ENCODE data around the gene DTX1.
A peak's percentile ranks its signal among the peaks of the same experiment; 100 is the strongest.

Gene DTX1

DNA sequence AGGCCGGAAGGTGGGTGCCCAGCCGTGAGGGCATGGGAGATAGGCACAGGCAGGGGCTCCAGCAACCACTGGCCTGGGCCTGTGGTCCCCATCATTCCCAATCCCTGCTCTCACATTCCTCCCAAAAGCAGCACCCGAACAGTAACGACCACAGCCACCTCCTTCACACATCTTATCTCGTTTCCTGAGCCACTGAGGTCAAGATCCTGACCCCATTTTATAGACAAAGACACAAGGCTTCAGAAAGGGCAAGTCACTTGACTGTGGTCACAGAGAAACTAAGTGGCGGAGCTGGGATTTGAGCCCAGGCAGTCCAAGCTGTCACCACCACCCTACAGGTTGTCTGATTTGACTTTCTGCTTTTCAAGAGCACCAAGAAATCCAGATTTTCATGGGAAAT is 38.9 kb downstream of the DTX1 start:
- DNase-seq, result no peak

DNA sequence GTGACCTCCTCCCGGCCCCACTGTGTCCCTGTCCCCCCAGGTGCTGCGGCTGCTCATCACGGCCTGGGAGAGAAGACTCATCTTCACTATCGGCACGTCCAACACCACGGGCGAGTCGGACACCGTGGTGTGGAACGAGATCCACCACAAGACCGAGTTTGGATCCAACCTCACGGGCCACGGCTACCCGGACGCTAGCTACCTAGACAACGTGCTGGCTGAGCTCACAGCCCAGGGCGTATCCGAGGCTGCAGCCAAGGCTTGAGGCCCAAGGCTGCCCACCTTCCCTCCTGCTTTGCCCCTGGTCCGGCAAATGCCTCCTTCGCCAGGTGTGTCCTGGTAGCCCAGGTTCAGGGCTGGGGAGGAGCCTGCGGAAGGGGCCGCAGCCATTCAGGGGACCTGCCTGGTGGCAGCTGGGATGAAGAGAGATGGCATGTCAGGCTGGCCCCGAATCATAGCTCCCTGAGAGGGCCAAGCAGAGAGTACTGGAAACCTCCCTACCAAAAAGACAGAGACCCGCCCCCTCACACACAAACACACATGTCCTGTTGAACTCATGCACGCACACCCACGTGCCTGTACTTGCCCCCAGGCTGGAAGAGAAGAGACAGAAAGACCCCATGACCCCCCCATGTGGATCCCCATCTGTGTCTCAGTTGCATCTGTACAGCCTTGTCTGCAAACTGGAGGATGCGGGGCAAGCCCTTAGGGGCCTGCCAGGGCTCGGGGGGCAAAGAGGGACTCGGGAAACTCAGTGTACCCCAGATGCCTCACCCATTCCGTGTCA is 40.3 kb downstream of the DTX1 start:
- peak; percentile 20 for DNase-seq

DNA sequence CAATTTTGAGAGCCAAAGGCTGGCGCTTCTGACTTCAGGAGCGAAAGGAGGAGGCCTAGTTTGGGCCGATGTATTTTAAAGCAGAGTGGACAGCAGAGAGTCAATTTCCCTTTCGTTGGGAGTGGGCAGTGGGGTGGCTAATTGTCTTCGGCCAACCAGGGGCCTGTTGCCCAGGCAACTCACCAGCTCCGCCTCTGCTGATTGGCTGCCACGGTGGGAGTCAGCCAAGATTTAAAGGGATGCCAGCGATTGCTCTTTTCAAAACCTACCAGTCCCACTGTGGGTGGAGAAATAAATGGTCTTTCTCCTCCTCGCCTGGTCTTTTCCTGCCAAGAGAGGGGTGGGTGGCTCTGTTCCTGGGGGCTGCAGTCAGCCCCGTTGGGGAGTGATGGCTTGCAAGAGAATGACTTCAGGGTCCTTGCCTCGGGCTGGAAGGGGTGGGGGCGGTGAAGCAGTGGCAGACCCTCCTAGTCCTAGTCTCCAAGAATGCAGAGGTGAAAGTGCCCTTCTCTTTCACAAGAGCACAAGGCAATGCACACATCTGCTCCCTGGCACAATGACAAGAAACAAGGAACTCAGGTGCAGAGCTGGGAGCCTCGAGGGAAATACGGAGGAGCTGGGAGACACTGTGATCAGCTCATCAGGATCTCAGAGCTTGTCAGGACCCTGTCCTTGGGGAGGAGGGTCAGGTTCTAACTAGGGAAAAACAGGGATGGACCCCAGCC is 41.3 kb downstream of the DTX1 start:
- DNase-seq, result peak; percentile 64

DNA sequence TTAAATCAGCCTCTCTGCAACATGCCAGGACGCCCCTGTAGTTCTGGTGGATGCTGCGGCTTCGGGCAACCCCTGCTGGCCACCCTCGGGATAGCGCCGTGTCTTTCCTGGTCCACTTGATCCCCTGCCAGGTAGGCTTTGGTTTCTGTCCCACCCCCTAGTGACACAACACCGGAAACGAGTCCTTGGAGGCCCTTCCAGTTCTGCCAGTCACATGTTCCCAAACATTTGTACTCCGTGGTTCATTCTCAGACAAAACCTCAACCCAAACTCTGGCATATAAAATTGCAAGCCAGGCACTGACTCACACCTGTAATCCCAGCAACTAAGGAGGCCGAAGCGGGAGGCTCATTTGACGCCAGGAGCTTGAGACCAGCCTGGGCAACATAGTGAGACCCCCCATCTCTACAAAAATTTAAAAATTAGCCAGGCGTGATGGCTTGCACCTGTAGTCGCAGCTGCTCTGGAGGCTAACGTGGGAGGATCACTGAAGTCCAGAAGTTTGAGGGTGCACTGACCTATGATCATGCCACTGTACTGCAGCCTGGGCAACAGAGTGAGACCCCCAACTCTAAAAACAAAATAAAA is 42.0 kb downstream of the DTX1 start:
- peak; percentile 74 for DNase-seq

DNA sequence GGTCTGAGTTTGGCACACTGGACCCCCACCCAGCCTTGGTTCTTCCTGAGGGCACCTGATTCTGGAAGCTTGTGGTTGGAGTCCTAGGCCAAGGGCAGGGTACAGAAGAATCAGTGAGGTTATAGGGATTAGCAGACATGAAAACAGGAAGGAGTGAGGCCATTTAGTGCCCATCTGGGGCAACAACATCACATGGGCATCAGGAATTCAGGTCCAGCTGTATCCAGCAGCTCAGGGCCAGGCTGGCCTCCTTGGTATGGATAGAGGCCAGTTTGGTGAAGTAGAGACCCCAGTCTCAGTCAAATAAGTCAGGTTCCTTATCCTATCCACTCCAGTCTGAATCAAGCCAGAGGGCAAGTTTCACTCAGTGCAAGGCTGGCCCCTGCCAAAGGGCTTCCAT is 42.8 kb downstream of the DTX1 start:
- no peak for DNase-seq

DNA sequence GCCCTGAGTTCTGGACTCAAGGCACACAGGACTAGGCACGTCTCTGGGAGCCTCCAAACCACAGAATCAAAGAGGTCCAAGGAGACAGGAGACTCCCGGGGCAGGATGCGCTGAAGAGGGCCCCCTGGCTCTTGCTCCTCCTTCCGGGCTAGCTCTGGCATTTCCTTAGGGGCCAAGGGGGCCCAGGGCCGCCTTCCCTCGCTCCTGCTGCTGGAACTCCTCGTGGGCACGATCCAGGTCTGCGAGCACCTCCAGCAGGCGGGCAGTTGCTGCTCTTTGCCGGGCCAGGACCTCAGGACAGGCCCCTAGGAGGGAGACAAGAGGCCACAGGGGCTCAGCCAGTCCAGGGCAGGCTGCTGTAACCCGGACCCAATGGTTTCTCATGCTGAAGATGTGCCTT is 43.2 kb downstream of the DTX1 start:
- no peak for DNase-seq

DNA sequence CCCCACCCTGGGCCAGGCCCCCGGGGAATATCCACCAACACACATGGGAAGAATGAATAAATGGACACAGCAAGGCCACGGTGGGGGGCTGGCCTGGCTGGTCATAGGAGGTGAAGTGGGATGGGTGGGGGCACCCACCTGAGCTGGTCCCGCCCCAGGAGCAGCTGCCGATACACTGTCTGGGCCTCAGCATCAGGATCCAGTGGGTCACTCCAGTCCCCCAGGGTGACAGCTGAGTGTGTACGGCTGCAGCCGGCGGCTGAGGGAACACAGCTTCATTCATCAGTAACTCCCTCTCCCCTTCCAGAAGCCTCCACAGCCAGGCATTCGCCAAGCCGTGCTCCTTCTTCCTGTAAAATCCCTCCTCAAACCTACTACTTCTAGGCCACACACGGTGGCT is 45.2 kb downstream of the DTX1 start:
- no peak for DNase-seq

DNA sequence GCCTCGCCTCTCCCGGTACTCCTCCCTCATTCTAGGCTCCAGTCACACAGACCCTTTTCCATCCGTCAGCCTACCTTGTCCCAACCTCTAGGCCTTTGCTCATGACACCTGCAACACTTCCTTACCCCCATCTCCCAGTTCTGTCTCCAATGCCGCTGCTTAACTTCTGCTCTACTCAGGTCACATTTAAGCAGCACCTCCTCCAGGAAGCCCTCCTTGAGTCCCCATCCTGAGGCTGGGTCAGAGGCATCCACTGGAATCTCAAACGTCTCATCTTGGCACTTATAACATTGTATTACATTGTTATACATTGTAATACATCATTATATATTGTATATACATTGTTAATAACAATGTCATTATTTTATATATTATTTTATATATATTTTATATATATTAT is 46.3 kb downstream of the DTX1 start:
- no peak for DNase-seq

DNA sequence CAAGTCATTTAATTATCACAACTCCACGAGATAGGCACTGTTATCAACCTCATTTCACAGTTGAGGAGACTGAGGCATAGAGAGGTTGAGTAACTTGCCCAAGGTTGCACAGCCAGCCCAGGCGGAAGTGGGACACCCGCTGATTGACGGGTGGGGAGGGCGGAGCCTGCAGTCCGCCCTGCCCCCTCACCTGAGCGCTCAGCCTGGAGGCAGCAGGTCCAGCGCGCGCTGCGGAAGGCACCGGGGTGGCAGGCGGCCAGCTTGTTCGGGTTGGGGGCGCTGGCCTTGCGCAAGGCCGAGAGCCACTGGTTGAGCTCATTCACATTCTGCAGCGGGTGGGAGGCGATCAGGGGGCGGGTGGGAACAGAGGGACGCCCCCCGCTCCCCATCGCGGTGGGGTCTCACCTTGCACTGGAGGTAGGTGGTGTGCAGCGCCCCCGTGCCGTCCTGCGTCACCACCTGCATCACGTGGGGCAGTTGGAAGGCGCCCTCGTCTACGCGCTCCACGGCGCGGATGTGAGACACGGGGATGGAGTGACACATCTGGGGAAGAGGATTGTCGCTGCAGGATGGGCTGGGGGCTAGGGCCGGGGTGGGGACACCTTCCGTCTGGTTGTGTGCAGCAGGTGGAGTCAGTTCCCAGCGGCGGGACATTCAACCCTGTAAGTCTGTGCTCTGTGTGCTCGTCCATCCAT is 47.4 kb downstream of the DTX1 start:
- DNase-seq, result no peak

DNA sequence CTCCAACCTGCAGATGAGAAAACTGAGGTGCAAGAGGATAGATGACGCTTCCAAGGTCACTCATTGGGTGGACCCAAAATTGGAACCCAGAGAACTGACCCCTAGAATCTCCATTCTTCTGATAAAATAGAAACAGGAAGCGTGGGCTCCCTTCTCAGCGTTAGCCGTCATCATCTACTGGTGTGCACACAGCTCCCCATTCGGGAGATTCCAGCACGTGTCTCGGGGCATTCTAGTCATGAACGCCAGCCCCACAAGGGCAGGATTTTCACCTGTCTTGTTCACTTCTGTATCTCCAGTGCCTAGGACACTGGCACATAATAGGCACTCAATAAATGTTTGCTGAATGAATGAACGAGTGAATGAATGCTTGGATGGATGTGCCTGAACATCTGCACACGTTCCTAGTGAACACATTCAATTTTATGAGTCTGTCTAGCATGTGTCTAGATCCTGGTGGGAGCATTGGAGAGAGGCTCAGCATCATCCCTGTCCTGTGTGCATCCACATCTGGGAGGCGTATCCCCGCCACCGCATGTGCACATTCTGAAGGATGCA is 48.5 kb downstream of the DTX1 start:
- no peak for DNase-seq

DNA sequence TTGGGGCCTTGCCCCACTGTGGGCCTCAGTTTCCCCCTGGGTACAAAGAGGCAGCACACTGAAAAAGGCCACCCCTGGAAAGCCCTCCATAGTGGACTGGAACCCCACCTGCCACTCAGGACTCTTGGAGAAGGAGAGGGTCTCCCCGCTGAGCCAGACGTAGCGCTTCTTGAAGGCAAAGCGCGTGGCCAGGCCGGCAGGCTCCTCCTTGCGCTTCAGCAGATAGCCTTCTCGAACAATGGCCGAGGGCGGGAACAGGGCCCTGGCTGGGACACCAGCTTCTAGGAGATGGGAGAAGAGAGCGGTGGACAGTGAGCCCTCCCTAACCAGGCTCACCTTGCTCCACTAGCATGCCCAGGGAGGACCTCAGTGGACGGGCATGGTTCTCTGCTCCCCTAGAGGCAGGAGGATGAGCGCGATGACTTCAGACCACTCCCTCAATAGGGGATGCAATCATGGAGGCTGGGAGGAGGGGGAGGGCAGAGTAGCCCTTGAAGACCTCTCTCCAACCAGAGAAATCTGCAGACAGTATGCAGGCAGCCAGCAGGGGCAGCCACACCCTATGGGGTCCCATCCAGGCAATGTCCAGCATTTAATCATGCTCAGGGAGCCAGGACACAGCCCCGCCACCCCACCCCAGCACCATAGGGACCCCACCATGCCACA is 49.2 kb downstream of the DTX1 start:
- no peak for DNase-seq

DNA sequence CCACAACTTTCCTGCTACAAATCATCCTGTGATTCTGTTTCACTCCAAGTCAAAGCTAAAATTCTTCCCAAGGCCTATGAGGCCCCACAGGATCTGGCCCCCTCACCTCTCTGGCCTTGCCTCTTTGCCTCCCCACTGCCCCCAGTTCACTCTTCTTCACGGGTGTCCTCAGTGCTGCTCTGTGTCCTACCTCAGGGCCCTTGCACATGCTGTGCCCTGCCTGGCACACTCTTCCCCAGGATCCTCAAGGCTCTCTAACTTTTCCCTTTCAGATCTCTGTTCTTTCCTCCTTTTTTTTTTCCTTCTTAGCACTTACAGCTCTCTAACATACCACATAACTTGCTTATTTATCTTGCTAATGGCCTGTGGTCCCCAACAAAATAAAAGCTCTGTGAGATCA is 49.8 kb downstream of the DTX1 start:
- no peak for DNase-seq

DNA sequence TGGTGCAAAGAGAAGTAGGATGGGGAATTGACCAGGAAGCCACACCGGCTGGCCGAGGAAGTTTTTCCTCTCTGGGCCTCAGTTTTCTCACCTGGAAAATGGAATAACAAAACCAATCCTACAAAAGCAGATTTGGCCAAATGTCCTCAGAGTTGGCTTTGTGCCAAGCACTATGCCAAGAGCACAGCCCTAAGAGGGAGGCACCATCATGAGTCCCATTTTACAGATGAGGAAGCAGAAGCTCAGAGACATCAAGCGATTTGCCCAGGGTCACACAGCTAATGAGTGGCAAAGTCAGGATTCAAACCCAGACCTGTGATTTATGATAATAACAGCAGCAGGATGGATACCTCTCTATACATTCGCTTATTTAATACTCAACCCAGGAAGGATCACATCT is 51.8 kb downstream of the DTX1 start:
- no peak for DNase-seq

DNA sequence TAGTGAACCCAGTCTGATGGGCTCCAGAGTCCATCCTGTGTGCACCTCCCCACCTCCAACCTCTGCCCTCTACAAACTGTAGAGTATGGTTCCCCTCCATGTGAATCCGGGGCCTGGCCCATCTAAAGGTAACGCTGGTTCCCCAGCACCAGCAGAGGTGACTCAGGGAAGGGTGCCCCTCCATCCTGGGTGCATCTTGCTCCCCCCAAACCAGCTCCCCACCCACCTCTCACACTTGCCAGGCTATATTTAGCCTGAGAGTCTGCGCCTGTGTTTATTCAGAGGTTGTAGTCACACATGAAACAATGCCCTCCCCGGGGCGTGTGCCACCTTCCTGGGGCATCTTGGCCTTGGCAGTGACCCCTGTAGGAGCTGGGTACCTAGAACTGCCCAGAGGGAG is 52.8 kb downstream of the DTX1 start:
- no peak for DNase-seq

DNA sequence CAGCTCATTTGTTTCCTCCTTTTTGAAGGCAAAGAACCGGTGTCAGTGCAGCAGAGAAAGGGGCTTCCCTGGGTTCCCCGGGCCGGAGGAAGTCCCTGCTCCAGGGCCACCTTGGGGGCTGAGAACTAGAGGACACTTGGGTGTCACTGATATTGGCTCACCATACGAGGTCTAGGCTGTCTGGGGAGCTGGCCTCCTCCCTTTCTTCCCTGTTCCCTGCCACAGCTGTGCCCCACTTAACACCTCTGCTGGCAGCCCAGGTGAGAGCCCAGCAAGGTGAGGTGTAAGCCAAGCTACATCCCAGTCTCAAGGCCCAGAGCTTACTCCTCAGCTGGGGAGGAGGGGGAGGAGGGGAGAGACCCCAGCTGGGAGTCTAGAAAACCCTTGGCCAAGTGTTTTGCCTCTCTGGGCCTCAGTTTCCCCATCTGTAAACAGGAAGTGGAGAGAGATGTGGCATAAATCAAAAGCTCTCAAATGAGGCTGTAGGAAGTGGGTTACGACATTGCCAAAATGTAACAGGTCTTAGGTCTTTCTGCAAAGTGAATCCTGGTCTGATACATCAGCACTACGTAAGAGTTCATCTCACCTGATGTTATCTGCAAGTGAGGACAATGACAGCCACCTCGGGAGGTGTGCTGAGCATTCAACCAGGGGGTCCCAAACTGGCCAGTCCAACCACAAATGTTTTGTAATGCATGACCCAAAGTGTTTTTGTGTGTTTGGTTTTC is 53.5 kb downstream of the DTX1 start:
- no peak for DNase-seq

DNA sequence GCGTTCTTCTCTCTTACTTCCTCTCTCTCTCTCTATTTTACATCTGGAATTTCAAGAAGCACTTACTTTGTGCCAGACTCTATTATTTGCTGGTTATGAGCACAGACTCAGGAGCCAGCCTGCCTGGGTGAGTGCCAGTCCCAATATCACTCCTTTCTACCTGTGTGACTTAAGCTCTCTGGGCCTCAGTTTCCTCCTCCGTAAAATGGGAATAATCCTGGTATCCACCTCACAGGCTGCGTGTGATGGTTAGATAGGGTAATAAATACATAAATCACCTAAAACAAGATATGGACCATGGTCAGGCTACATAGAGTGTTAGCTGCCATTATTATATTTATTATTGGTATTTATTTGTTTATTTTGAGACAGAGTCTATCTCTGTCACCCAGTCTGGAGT is 54.7 kb downstream of the DTX1 start:
- DNase-seq, result no peak

DNA sequence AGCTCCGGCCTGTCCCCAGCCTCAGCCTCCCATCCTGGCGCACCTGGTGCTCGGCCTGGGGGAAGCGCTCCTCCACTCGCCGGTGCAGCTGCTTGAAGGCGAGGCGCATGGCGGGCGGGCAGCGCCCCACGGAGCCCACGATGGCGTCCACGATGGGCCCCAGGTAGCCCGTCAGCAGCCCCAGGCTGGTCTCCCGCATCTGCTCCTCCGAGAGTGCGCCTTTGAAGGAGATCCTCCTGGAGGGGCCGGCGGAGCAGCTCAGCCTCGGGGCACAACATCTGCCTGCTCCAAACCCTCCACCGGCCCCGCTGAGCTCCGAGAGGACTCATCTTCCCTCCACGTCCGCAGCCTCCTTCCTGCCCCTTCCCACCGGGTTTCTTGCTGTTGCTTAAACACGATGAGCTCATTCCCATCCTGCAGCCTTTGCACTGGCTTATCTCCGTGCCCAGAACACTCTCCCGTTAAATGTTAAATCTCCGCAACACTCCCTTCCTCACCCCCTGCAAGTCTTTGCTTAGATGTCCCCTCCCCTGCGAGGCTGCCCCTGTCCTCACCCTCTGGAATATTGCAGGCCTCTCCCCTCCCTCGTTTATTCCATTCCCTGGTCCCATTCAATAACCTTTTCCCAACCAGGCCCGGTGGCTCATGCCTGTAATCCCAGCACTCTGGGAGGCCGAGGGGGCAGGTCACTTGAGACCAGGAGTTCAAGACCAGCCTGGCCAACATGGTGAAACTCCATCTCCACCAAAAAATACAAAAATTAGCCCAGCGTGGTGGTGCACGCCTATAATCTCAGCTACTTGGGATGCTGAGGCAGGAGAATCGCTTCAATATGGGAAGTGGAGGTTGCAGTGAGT is 55.7 kb downstream of the DTX1 start:
- no peak for DNase-seq

DNA sequence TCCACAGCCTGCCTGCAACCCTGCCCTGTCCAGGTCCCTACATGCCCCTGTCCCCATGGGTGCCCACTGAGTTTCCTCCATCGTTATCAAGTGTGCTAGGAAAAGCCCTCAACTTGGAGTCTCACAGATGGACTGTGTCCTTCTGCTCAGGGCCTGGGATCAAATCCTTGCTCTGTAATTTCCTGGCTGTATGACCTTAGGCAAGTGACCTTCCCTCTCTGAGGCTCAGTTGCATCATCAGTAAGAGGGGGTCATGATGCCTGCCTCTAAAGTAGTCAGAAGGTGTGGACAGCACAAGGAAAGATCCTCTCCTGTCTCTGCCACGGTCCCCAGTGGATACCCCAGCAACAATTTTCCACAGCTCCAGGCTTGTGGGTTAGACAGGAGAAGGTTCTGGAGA is 56.9 kb downstream of the DTX1 start:
- DNase-seq, result no peak

DNA sequence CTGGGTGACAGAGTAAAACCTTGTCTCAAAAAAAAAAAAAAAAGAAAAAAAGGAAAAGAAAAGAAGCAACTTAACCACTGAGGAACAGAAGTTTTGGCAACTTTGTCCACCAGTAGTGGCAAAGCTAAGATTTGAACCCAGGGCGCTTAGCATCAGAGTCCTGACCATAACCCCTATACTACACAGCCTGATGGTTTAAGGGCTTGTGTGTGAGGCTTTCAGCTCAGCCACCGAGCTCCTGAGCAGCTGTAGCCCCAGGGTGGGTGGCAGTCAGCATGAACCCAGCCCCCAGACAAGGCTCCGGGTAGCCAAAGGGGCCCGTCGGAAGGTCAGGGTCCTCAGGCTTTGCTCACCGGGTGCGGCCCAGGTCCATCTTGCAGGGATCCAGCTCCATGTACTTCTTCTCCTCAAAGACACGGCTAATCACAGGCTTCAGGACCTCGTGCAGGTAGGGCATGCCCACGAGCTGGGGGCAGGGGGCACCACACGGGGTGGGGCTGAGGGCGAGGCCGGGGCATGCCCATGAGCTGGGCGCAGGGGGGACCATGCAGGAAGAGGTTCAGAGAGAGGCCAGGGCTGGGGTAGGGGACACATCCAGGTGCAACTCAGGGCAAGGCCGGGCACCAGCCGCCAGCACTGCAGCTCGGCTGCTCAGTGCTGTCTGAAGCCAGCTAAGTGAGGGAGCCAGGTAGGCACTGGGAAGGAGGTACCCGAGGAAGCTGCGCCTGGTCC is 58.1 kb downstream of the DTX1 start:
- DNase-seq, result no peak

DNA sequence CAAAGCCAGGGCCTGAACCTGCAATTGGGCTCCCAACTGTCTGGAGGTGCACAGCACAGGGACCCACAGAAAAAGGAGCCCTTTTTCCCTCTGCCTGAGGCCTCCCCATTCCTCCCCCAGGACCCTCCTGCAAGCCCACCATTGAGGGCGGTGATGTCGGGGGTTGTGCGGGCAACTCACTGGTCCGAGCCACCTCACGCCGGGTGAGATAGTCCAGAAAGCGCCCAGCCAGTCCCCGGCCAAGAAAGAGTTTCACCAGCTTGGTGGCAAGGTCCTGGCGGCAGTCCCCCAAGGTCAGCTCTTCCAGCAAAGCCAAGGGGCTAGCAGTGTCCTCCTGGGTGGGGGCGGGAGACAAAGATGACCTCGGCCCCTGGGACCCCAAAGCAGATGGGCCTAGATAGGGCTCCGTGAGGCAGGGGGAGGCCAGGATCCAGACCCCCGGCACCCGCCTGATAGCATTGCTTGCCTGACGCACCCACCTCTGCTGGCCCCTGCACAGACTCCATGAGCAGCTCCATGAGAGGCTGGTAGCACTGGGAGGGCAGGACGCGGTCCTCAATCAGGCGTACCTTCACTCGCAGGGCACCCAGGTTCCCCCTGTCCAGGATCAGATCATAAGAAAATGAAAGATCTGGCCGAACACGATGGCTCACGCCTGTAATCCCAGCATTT is 59.1 kb downstream of the DTX1 start:
- DNase-seq, result no peak
